ENCODE measurements around the gene UXT.
A peak's percentile ranks its signal among the peaks of the same experiment; 100 is the strongest.

Gene UXT

DNA sequence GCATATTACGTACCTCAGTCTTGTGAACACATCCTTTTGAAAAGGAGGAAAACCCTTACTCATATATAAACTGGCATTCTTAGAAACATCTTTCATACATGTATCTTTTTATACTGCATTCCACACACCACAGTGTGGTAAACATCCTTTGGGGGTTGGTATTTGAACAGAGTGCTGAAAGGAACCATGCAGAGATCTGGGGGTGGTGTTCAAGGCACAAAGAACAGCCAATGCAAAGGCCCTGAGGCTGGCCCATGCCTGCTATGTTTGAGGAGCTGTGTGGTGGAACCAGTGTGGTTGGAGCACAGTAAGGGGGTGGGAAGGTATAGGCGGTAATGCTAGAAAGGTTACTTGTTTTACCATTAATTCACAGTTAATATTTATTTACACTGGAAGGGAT, 10.6 kb downstream of the UXT start:
- peak; percentile 53 for DNase-seq

DNA sequence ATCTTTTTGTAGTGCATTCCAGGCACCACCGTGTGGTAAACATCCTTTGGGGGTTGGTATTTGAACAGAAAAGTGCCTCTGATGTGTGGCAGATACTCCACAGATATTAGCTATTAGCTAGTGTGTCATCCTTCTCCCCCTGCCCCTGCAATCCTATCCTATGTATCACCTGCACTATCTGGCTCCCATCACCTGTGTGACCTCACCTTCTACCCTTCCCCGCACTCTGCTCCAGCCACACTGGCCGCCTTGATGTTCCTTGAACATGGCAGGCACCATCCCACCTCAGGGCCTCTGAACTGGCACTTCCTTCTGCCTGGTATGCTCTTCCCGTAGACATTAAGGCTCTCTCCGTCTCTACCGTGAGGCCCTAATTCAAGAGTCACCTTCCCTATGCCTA, 12.3 kb downstream of the UXT start:
- DNase-seq: peak; percentile 46

DNA sequence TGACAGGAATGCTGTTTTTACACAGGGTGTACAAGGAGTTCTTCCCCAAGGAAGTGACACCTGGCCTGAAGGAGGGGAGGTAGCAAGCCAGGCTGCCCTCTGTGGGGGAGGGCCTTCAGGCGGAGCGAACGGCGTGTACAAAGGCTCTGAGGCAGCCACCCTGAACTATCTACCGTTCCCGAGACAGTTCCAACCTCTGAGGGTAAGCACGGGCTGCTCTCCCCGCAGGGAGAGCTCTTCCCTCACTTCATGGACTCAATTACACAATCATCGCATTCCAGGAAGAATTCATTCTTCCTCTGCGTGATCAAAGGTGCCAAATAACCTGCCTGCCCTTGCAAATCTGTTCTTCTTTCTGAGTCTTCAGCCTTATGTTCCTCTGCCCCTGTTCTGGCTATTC, 13.4 kb downstream of the UXT start:
- DNase-seq: peak; percentile 37

DNA sequence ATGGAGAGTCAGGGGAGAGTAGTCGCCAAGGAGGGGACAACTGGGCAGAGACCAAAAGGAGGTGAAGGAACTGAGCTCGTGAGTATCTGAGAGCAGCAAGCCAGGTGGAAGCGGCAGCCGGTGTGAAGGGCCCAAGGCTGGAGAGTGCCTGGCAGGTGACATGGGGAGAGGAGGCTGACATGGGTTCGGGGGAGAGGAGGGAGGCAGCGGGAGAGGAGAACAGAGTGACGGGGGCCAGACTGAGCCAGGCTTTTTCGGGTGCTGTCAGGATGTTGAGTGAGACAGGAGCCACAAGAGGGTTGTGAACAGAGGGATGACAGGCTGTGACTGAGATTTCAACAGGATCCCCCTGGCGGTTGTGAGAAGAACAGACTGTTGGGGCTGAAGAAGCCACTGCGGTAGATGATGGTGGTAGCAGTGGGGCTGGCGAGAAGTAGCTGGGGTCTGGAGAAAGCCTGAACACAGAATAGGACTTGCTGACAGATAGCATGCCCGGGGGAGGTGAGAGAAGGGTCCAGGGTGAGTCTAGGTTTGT, 14.4 kb downstream of the UXT start:
- DNase-seq: peak; percentile 52

DNA sequence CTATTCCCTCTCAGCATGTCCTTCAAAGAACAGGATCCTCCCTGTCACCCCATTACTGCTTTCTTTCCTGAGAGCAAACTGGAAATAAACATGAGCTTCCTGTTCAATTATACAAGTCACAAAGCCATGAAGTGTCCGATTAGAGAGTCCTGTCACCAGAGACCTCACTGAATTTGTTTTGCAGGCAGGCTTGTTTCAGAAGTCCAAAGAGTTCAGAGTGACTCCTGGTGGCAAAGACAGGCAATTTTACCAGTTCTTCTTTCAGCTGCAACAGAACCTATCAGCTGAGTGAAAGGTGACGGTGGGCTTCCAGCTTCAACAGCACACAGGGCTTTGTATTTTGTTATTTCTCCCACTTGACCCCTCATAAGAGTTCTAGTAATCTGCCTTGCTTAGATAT, 15.1 kb downstream of the UXT start:
- peak; percentile 24 for DNase-seq

DNA sequence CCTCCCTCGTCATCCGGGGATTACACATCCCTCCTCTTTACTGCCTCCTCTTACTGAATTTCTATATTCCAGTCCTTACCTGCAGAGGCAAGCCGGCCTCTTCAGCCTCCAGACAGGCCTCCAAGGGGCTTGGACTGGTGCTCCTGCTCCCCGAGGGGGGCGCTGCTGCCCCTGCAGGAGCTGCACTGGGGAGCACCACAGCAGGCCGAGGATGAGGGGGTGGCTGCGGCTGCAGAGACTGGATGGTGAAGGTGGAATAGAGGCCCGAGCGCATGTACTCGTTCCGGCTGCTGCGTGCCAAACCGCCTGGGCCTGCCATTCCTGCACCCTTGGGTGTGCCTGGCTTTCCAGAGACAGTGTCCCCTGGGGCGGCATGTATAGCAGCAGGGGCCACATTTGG, 20.2 kb downstream of the UXT start:
- DNase-seq: no peak

DNA sequence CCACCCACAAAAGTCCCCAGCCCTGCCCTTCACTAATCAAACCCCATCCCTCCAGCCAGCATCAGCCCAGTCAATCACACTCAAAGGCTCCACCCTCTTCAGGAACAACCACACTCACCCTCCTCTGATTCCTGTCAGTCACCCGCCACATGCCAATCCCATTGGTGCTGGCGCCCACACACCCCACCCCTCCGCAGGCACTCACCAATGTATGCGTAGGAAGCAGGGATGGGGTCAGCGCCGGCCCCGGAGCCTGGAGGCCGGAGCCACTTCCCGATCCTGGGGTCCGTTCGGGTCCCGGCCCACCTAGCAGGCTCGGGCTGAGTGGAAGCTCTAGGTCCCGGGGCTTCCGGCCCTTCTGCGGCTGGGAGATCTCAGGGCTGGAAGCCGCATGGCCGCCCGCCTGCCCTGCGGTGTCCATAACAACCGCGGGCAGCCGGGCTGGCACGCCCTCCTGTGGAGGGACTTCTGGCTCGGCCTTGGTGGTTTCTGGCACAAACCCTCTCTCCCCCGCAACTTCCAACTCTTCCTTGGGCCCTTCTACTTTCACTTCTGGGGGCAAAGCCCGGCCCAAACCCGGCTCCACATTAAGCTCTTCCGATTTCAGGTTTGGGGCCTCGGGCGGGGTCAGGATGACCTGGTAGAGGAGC, 21.3 kb downstream of the UXT start:
- DNase-seq: no peak

DNA sequence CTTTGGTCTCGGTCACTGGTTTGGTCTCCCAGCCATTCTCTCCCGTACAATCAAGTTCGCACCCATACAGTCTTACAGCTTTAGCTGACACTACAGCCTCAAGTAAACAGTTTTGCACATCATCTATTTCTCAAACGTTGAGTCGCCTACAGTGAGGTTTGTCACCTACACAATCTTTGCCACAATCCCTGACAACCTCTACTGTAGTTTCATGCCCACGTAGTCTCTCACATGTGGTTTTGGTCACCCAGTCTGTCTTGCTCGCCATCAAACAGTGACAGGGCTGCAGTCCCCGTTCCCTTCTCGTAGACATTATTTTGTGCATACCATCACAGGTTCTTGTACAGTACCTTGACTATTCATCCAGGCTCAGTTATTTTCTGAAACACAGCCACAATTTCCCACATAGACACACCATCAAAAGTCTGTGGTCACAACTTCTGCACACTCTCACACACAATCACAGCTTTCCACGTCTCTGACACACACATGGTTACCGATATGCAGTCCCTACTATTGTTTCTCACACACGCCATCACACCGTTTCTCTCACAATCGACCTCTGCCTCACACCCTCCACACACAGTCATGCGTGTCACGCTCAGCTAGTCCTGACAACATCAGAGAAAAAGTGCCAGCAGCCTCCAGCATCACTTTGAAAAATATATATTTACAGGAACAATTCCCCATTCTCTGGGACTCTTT, 24.0 kb downstream of the UXT start:
- DNase-seq: no peak

DNA sequence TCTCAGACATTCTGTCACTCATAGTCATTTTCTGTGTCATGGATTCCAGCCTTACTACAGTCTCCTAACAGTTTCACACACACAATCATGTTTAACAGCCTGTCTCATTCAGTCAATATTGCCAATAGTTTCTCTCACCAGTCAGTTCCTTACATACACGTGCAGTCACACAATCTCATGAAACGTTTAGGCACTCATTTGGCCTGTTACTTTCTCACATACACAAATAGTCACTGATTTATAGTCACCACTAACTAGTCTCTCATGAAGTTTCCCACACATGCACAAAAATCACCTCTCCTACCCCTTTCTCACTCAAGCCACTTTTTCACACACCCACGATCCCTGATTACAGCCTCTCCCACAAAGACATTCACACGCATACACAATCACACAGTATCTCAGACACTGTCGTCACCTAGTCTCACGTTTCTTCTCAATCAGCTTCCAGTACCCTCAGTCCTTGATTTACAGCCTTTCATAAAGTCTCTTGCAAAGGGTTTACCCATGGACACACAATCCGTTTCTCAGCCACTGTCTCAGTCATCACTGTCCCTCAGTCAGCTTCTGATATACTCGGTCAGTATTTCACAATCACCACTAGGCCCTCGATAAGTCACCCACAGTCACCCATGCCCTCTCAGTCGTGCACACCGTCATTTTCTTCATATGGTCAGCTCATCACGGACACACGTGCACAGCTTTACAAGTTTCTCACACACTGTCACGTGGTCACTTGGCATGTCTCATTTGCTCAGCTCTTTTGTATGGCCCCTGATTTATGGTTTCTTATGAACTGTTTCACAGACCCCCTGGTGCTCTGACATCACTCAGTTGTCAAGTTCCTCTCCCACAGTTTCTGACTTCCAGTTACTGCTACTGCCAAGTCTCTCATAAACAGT, 25.0 kb downstream of the UXT start:
- no peak for DNase-seq

DNA sequence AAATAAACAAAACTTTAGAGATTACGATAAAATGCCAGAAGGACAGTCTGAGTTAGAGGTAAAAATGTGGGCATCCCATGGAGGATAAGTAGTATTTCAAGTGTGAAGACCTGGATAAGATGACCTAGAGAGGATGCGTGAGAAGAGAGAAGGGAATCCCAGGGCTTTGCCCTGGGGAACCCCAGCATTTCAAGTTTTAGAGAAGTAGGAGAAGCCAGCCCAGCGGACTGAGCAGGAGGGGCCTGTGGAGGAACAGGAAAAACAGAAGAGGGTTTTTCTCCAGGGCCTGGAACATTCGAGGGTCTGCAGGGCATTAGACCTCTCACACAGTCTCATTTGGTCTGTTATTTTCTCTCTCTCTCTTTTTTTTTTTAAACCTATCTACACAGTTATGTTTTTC, 26.3 kb downstream of the UXT start:
- no peak for DNase-seq

DNA sequence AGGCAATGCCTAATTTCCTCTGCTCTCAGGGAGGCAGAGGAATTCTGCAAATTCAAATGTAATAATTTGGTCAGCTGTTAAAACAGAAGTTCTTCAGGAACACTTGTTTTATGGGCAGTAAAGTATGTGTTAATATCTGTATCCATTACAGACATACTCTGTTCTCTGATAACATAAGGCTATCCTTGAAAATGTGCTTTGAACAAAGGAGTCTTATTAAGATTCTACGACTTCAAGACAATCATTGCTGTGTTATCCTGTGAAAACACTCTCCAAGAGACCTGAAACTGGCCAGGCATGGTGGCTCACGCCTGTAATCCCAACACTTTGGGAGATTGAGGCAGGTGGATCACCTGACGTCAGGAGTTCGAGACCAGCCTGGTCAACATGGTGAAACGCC, 27.3 kb downstream of the UXT start:
- DNase-seq: no peak

DNA sequence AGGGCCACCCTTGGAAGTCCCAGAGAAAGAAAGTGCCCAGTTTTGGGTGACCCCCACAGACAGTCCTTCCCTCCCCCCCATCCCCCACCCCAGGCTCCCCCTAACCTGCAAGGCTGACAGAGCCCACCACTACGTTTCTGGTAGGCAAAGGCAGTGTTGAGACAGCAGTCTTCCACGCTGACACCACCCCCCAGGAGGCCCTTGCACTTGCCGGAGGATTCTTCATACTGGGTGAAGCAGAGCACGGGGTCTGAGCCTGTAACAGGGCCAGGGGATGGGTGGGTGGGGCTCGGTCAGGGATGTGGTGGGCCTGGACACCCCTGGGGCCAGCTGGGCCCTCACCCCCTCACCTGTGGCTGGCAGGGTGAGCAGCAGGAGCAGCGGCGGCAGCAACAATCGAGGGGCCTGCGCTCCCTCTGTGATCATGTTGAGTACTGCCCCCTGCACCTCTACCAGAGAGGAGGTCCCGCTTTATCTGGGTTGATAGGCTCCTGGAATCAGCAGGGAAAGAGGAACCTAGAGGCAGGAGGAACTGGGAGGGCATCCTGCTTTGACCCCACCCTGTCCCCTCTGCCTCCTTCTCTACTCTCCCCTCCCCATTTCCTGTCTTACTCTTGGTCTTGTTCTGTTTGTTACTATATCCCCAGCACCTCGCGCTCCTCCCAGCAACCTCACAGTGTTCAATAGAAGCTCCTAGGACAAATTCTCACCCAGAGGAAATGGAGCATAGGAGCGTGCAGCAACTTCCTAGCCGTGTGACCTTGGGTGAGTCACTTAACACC, 29.4 kb downstream of the UXT start, which contains the start of gene CFP:
TSS of gene CFP (minus strand) at position 512 of the 782 bp plus-strand sequence. CDS start at position 426, 86 bp downstream.
- no peak for DNase-seq

DNA sequence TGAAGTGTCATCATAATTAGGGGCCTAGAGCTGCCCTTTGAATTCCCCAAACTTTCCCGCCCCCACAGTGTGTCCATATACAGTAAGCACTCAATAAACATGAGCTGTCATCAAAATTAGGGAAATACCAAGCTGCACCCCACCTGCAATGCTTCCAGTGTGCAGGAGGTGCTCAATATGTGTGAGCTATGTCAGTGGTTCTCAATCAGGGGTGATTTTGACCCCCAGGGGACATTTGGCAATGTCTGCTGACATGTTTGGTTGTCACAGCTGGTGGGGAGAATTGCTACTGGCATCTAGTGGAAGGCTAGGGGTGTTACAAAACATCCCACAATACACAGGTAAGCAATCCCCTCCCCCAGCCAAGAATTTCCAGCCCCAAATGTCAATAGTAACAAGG, 30.0 kb downstream of the UXT start:
- no peak for DNase-seq

DNA sequence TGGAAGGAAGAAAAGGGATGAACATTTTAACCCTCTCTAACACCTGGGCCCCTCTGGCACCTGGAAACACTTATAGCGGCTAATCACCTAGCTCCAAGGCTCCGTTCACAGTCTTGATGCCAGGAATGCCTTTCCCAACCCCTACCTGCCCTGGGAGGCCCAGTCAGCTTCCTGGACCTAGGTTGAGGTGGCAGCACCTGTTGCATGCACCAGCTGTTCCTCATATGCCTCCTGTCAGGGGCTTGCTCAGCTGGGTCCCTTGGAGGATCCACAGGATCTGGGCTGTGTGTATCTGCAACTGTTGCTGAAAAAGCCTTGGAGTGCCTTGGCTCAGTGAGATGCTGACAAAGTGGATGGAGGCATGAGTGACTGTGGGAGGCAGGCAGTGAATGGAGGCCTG, 33.6 kb downstream of the UXT start:
- no peak for DNase-seq

DNA sequence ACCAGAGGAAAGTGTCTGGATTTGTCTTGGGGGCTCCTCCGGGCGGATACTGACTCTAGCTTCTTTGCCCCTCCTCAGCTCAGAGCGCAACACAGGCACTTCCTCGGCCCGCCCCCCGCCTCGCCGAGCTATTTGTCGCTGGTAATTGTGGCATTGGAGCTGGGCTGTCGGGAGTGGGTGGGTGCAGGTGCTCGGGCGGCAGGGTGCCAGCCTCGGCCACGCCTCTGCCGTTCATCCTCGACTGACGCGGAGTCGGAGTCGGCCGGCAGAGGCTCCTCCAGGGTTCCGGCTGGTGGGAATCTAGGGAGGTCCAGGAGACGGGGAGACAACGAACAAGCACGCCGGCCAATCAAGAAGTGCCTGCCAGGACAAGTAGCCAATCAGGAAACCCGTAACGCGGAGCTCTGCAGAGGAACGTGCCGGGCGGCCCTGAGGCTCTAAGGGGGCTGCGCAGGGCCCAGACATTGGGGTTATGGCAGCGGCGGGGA, 35.4 kb downstream of the UXT start:
- DNase-seq: peak; percentile 68

DNA sequence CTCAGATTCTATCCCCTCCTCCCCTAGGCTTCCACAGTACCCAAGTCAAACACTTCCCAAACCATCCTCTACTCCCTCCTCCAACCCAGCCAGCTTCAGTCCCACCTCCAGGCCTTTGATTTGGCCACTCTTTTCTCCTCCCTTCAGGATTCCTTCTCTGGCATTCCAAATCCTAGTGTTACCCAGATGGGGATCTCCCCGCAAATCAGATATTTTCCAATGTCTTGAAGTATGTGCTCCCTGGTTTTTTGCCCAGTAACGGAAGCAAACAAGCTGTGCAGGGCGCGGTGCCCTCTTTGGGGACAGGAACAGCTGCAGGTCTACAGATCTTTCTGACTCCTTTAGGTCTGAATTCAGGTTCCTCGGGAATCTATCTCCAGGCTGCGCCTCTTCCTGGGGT, 37.1 kb downstream of the UXT start:
- peak; percentile 26 for DNase-seq

DNA sequence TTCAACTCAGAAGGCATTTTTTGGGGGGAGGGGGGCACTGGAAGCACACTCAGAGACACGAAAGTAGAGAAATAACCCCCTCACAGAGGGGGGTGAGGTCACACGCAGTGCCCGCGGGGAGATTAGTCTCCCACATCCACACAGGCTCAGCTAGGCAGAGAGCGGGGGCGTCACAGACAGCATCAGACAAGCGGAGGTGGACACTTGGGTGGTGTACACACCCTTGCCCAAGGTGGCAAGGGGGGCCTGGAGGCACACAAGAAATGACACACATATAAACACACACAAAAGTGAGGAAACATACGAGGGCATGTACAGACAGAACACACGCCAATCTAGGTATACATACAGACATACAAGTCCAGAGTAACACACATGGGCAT, 38.7 kb downstream of the UXT start:
- no peak for DNase-seq

DNA sequence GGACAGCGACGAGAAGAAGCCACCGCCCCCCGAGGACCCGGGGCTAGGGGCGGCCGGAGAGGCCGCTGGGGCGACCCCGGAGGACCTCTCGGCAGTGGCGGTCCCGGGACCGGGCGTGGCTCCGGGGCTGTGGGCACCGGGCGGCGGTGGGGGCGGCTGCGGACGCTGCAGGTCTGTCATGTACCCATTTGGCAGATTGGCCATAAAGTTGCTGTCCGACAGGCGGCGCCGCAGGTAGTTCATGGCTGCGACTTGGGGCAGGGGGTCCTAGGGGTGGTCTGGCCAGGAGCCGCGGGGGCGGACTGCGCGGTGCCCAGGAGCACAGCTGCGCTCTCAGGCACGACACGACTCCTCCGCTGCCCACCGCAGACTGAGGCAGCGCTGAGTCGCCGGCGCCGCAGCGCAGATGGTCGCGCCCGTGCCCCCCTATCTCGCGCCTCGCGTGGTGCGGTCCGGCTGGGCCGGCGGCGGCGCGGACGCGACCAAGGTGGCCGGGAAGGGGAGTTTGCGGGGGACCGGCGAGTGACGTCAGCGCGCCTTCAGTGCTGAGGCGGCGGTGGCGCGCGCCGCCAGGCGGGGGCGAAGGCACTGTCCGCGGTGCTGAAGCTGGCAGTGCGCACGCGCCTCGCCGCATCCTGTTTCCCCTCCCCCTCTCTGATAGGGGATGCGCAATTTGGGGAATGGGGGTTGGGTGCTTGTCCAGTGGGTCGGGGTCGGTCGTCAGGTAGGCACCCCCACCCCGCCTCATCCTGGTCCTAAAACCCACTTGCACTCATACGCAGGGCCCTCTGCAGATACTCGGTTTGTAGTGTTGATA, 39.3 kb downstream of the UXT start, which contains the start of gene SYN1:
TSS of gene SYN1 (minus strand) at position 372 of the 817 bp plus-strand sequence. CDS start at position 243, 129 bp downstream.
- peak; percentile 88 for DNase-seq

DNA sequence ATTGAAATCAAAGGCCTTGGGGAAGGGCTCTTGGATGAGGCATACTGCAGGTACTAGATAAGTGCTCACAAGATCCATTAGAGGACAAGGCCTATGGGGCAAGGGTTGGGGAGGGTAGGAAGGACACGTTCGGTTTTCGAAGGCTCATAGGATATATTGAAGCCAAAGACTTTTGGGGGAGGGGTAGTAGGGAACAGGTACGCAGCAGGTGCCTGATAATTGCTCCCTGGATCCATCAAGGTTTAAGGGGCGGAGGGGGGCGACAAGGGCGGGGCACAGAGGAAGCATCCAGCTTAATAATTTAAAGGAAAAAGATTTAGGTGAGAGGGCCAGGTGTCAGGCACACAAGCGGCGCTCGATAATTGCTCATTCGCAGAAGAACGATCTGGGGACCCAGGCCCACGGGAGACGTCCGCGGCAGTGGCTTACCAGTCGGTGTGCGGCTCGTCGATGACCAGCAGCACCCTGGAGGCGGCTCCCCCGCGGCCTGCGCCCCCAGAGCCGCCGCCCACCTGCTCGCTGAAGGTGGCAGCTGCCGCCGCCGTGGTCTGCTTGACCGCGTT, 40.0 kb downstream of the UXT start:
- DNase-seq: no peak

DNA sequence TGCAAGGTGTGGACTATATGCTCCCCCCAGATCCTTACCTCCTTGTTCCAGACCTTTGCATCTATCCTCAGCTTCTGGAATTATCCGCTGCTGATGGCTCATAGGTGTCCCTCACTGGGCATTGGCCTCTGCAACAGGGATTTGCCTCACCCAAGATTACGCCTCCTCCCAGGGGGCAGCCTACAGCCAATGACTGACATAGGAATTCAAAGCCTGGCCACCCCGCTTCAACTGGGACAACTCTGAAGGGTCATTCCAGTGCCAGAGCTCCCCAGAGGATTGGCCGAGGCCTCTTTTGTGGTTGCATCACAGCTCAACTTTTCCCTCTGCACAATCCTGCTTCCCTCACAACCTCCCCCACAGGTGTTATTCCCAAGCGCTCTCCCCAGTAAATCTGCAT, 44.4 kb downstream of the UXT start:
- peak; percentile 24 for DNase-seq

DNA sequence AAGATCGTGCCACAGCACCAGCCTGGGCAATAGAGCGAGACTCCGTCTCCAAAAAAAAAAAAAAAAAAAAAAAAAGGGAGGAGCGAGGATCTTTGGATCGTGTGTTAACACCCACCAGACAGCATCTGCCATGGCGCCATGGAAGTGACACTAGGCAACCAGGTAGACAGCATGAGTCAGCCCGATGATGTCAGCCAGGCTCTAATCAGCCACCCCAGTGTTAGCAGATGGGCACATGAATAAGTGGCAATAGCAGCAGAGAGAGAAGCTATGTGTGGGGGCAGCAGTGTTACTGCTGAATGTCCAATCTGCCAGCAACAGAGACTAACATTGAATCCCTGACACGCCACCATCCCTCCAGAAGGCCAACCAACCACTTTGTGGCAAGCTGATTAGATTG, 45.9 kb downstream of the UXT start:
- DNase-seq: peak; percentile 26

All from activated CD8-positive, alpha-beta memory T cell treated with anti-CD3 and anti-CD28 coated beads for 24 hours (primary cell).